ENCODE results near the gene MOGAT1.

Gene MOGAT1

DNA sequence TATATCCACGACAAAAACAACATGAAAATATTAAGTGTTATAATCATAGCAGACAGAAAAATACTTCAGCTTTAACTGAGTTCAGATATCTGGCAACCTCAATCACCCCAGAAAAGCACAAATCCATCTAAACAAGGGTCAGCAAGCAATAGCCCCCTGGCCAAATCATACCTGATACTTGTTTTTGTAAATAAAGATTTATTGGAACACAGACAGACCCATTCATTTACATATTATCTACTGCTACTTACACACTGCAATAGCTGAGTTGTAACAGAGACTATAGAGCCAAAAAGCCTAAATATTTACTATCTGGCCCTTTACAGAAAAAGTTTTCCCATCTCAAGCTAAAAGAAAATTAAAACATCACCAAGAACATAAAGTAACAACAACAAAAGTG lies 28.3 kb upstream of the MOGAT1 start:
- H3K4me3 ChIP-seq (ENCODE audit: low read depth, low read length), result no peak overlapping the region
- H3K27ac ChIP-seq (ENCODE audit: extremely low read depth, low read depth, low read length), result no peak overlapping the region
- no peaks in the 10 kb centered on the region for H3K9me3 ChIP-seq (ENCODE audit: control insufficient read depth, insufficient read depth, low read depth, low read length)
- POLR2A ChIA-PET, result no interaction called here
- CTCF ChIA-PET, result interaction anchor here (0.6 to 0.8 kb wide), 2 partner anchors 9 to 34 kb away, joined by 3 to 4 read pairs; no protein-coding TSS in a partner anchor
- peaks cover 65 to 88% of the 10 kb centered on the region in 2 experiments for H3K36me3 ChIP-seq (ENCODE audit: control insufficient read depth in 2 of 2, insufficient read depth in 1 of 2, low read length in 2 of 2)
- H3K4me1 ChIP-seq (ENCODE audit: control insufficient read depth, insufficient read depth, low read length), result no peaks in the 10 kb centered on the region
- no peak for TF ChIP-seq ZNF555 (tag by site-specific recombination; conservative IDR thresholded peaks at IDR 0.05)
- TF ChIP-seq MZF1 (tag by site-specific recombination; IDR thresholded peaks at IDR 0.05; ENCODE audit: borderline replicate concordance), result no peak
- TF ChIP-seq FEZF1 (tag by site-specific recombination; IDR thresholded peaks at IDR 0.05), result no peak
- no peak for TF ChIP-seq ZBTB17 (tag by site-specific recombination; IDR thresholded peaks at IDR 0.05)
- TF ChIP-seq PRDM1 (tag by site-specific recombination; IDR thresholded peaks at IDR 0.05), result no peak
- no peak for TF ChIP-seq ZNF24 (tag by site-specific recombination; IDR thresholded peaks at IDR 0.05)

DNA sequence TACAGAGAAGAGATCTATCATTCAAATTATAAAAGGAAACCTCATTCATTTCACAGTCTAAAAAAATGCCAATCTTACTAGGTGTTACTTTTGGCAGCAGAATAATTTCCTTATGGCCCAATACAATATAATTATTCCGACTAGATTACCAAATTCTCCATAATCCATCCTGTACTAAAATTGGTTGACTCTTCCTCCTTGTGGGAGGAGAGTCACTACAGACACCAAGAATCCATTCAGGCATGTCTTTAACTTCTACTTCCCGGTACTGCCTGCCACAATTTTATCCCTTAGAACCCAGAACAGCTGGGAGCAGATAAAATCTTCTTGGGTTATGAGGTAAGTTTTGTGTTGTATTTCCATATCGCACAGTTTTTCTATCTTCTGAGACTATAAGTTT lies 25.4 kb upstream of the MOGAT1 start:
- Histone ChIP-seq H3K4me3 (ENCODE audit: low read depth, low read length) (no peak overlapping the region), H3K4me1 (ENCODE audit: control insufficient read depth, insufficient read depth, low read length) (no peaks in the 10 kb centered on the region), H3K27ac (ENCODE audit: extremely low read depth, low read depth, low read length) (no peak overlapping the region), H3K9me3 (ENCODE audit: control insufficient read depth, insufficient read depth, low read depth, low read length) (no peaks in the 10 kb centered on the region), H3K36me3 (ENCODE audit: control insufficient read depth in 2 of 2, insufficient read depth in 1 of 2, low read length in 2 of 2) (peaks cover 40 to 85% of the 10 kb centered on the region in 2 experiments)
- ChIA-PET CTCF (no interaction called here), POLR2A (no interaction called here)
- TF ChIP-seq ZFHX2 (tag by site-specific recombination; conservative IDR thresholded peaks at IDR 0.05) (no peak), ZFP37 (tag by site-specific recombination; IDR thresholded peaks at IDR 0.05) (no peak), KLF1 (tag by site-specific recombination; IDR thresholded peaks at IDR 0.05) (no peak), ZNF214 (tag by site-specific recombination; IDR thresholded peaks at IDR 0.05; ENCODE audit: borderline replicate concordance) (no peak), ZNF133 (tag by site-specific recombination; IDR thresholded peaks at IDR 0.05) (no peak), ZNF560 (tag by site-specific recombination; IDR thresholded peaks at IDR 0.05; ENCODE audit: borderline replicate concordance) (no peak), ZNF837 (tag by site-specific recombination; IDR thresholded peaks at IDR 0.05) (no peak), ZSCAN30 (tag by site-specific recombination; IDR thresholded peaks at IDR 0.05) (no peak), REPIN1 (tag by site-specific recombination; IDR thresholded peaks at IDR 0.05; ENCODE audit: low read depth) (no peak), ZNF610 (tag by site-specific recombination; IDR thresholded peaks at IDR 0.05; ENCODE audit: borderline replicate concordance) (no peak), ZNF138 (tag by site-specific recombination; IDR thresholded peaks at IDR 0.05; ENCODE audit: borderline replicate concordance) (no peak), ZNF202 (tag by site-specific recombination; IDR thresholded peaks at IDR 0.05; ENCODE audit: borderline replicate concordance) (no peak), GFI1B (tag by site-specific recombination; IDR thresholded peaks at IDR 0.05) (no peak), KLF9 (tag by site-specific recombination; IDR thresholded peaks at IDR 0.05; ENCODE audit: low read depth) (no peak), ZEB2 (tag by site-specific recombination; IDR thresholded peaks at IDR 0.05) (no peak)
- TF ChIP-seq, protein P1, sequence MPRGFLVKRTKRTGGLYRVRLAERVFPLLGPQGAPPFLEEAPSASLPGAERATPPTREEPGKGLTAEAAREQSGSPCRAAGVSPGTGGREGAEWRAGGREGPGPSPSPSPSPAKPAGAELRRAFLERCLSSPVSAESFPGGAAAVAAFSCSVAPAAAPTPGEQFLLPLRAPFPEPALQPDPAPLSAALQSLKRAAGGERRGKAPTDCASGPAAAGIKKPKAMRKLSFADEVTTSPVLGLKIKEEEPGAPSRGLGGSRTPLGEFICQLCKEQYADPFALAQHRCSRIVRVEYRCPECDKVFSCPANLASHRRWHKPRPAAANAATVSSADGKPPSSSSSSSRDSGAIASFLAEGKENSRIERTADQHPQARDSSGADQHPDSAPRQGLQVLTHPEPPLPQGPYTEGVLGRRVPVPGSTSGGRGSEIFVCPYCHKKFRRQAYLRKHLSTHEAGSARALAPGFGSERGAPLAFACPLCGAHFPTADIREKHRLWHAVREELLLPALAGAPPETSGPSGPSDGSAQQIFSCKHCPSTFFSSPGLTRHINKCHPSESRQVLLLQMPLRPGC (tag by site-specific recombination; IDR thresholded peaks at IDR 0.05), result no peak
- TF ChIP-seq, protein P2, sequence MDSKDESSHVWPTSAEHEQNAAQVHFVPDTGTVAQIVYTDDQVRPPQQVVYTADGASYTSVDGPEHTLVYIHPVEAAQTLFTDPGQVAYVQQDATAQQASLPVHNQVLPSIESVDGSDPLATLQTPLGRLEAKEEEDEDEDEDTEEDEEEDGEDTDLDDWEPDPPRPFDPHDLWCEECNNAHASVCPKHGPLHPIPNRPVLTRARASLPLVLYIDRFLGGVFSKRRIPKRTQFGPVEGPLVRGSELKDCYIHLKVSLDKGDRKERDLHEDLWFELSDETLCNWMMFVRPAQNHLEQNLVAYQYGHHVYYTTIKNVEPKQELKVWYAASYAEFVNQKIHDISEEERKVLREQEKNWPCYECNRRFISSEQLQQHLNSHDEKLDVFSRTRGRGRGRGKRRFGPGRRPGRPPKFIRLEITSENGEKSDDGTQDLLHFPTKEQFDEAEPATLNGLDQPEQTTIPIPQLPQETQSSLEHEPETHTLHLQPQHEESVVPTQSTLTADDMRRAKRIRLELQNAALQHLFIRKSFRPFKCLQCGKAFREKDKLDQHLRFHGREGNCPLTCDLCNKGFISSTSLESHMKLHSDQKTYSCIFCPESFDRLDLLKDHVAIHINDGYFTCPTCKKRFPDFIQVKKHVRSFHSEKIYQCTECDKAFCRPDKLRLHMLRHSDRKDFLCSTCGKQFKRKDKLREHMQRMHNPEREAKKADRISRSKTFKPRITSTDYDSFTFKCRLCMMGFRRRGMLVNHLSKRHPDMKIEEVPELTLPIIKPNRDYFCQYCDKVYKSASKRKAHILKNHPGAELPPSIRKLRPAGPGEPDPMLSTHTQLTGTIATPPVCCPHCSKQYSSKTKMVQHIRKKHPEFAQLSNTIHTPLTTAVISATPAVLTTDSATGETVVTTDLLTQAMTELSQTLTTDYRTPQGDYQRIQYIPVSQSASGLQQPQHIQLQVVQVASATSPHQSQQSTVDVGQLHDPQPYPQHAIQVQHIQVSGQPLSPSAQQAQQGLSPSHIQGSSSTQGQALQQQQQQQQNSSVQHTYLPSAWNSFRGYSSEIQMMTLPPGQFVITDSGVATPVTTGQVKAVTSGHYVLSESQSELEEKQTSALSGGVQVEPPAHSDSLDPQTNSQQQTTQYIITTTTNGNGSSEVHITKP (tag by site-specific recombination; IDR thresholded peaks at IDR 0.05), result no peak

All from HEK293 (cell line).